Midbrain (tissue), 1 donor: ENCODE results near the gene LRRC45.

Experiments
- DNase-seq: peaks from one replicate; lab custom pipeline; 2025; lab: John Stamatoyannopoulos, UW

The LRRC45 gene

GRCh38 chr17:82018989-82019689 is 4.0 kb upstream of the LRRC45 start:
- no peak for DNase-seq

GRCh38 chr17:82019690-82020571 is 3.2 kb upstream of the LRRC45 start:
- no peak for DNase-seq

GRCh38 chr17:82020572-82021106 is 2.5 kb upstream of the LRRC45 start:
- DNase-seq: no peak

- DNase-seq: peak; percentile 74
Observed at GRCh38 chr17:82021107-82021899, 1.8 kb upstream of the LRRC45 start.

- DNase-seq: no peak
Observed at GRCh38 chr17:82021900-82022309, 1.2 kb upstream of the LRRC45 start.

- DNase-seq: no peak
Observed at GRCh38 chr17:82022310-82022980, 660 bp upstream of the LRRC45 start, which contains the start of gene CENPX. TSS of gene CENPX (minus strand) at chr17:82022878. CDS start at chr17:82022861, 17 bp downstream.

- DNase-seq: no peak
Observed at GRCh38 chr17:82023447-82024241, 539 bp downstream of the LRRC45 start.

GRCh38 chr17:82024859-82025258 is 1.8 kb downstream of the LRRC45 start:
- no peak for DNase-seq

GRCh38 chr17:82025401-82026107 is 2.4 kb downstream of the LRRC45 start:
- DNase-seq: no peak

- DNase-seq: no peak
Observed at GRCh38 chr17:82028246-82028645, 5.1 kb downstream of the LRRC45 start.

GRCh38 chr17:82028966-82029365 is 5.9 kb downstream of the LRRC45 start:
- DNase-seq: no peak

GRCh38 chr17:82029391-82029790 is 6.3 kb downstream of the LRRC45 start:
- DNase-seq: no peak

GRCh38 chr17:82029990-82030469 is 6.9 kb downstream of the LRRC45 start:
- DNase-seq: no peak

GRCh38 chr17:82030470-82031302 is 7.6 kb downstream of the LRRC45 start:
- DNase-seq: peak; percentile 72

GRCh38 chr17:82031303-82031884 is 8.3 kb downstream of the LRRC45 start, which contains the start of gene RAC3:
TSS of gene RAC3 (plus strand) at chr17:82031678. CDS start at chr17:82031762, 84 bp downstream.
- DNase-seq: no peak

- no peak for DNase-seq
Observed at GRCh38 chr17:82031885-82032627, 9.0 kb downstream of the LRRC45 start.

GRCh38 chr17:82033359-82034085 is 10.4 kb downstream of the LRRC45 start:
- no peak for DNase-seq
